ENCODE results near the gene UBAC2. TPM values are rescaled to one million over a fixed set of nuclear protein-coding genes. Genes with fewer than 3 reads are reported as not detected.
A peak's percentile ranks its signal among the peaks of the same experiment; 100 is the strongest.

UBAC2 gene
- total RNA-seq, 1 donor from 2014 or later, result 36.2 TPM

DNA sequence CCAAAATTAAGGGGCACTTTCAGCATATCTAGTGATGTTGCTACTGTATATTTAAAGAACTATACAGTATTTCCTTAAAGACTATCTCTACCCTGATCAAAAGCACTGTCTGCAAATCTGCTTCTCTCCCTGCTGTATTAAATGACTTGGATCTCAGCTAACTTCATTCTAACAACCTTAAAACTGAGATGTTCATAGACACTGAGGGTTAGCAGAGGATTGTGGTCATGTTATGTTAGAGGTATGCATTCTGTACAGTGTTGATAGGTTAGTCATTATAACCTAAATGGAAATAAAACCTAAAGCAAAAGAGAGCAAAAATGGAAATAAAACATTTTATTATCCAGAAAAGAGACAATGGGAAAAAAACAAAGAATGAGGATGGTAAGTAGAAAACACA lies 96.7 kb downstream of the UBAC2 start:
- DNase-seq, result no peak

- DNase-seq, result no peak
Measured at GRCh38 chr13:99298056-99298455, 97.4 kb downstream of the UBAC2 start.

GRCh38 chr13:99299256-99299919 lies 98.7 kb downstream of the UBAC2 start:
- no peak for DNase-seq

- no peak for DNase-seq
Measured at GRCh38 chr13:99299920-99300341, 99.3 kb downstream of the UBAC2 start.

DNA sequence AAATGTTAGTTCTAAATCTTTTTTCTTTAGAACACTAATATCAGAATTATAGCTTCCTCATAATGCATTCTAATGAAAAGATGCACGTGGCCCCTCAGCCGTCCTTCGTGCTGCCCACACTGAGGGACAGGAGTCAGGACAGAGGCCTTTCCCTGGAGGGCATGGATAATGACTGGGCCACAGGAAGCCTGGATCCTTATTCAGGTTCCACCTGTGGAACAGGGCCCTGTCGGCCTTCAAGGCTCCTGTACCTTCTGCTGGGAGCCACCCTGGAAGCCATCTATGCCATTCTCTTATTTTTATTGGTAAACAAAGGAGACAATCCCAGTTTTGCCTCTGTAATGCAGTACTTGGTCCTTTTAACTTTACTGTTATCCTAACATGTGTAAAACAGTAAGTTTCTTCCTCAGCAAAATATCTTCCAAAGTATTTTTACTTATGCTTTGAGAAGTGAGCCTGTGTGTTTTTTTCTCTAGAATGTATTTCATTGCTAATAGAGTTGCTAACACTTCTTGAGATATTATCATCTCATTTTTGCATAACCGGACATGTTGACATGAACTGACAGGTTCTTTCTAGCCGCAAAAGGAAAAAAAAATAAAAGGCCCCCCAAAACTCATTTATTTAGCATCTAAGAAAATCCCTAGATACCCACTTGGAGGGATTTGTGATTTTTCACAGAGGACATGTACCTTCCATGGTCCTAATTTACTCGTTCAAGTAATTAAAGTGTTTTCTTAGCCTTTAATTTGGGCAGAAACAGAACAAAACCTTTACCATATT lies 100.6 kb downstream of the UBAC2 start:
- DNase-seq, result no peak

- no peak for DNase-seq
Measured at GRCh38 chr13:99301913-99302636, 101.4 kb downstream of the UBAC2 start.

GRCh38 chr13:99302637-99303505 lies 102.2 kb downstream of the UBAC2 start:
- no peak for DNase-seq

DNA sequence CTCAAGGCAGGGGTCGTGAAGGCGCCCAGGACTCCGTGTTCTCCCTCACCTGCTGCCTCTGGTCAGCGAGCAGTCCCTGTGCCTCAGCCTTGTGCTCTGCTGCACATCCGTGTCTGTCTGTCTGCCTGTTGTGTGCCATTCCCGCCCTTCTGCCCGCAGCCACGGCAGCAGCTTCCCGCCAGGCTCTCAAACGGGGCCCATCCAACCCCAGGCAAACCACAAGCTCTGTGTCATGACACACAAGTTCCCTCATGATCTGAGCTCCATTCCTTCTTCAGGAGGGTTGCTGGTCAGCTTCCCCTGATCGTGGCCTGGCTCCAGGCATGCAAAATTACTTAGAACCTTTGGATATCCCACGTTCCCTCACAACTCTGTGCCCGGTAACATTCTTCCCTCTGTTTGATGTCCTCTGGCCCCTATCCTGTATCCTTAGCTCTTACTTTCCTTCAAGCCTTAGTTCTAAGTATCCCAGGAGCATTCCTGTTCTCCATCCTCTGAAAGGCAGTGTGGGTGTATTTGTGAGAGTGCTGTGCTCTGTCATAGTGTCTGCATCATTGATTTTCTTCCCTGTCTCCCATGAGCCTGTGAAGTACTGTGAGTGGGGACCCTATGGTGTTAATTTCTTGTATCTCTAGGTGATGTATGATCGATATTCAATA lies 103.3 kb downstream of the UBAC2 start:
- no peak for DNase-seq

DNA sequence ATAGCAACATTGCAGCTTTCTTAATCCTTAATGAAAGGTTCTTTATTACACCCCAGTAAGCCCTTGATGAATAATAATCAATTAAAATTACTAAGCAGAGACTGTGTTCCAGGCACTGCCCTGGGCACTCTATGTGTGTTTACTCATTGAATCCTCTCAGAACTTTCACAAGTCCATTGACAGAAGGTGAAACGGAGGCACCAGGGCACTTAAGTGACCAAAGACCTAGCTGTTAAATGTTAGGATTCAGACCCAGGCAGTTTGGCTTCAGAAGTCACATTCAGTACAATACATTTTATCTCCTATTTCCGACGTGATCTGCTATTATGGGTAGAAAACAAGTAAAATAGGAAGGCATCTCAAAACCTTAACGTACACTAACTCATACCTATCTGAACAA lies 103.9 kb downstream of the UBAC2 start:
- no peak for DNase-seq

DNA sequence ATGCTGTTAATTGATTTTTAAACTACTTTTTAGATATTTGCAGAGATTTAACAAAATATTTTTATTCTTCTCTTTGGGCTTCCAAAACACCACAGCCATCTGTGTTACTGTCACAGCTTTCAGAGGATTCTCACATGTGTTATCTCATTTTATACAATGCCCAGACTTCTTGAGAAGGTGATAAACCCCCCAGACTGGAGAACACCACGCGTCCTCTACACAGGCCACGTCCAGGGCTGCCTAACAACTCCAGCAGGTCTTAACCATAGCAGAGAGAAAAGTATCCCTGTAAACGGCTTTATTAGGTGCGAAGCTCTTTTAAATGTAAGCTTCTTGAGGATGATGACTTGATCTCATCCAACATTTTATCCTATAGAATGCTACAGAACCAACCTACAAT lies 104.5 kb downstream of the UBAC2 start:
- DNase-seq, result no peak

DNA sequence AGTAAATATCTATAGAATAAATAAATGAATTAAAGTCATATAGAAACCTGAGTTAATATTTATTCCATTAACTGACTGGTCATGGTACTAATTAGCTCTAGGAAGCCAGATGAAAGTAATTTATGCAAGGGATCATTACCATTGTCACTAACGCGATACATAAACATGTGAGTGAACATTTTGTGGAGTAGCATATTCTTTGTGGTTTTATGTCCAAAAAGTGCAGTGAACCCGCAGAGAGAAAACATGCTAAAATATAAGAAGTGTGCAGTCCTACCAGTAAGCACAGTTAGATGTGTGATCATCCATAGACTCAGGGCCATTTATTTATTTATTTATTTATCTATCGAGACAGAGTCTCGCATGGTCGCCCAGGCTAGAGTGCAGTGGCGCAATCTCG lies 104.9 kb downstream of the UBAC2 start:
- DNase-seq, result no peak

- no peak for DNase-seq
Measured at GRCh38 chr13:99307247-99307646, 106.6 kb downstream of the UBAC2 start, which contains the start of gene GPR183. GPR183 (minus strand) TSS chr13:99307399; CDS start chr13:99296145, 11,254 bp downstream.

DNA sequence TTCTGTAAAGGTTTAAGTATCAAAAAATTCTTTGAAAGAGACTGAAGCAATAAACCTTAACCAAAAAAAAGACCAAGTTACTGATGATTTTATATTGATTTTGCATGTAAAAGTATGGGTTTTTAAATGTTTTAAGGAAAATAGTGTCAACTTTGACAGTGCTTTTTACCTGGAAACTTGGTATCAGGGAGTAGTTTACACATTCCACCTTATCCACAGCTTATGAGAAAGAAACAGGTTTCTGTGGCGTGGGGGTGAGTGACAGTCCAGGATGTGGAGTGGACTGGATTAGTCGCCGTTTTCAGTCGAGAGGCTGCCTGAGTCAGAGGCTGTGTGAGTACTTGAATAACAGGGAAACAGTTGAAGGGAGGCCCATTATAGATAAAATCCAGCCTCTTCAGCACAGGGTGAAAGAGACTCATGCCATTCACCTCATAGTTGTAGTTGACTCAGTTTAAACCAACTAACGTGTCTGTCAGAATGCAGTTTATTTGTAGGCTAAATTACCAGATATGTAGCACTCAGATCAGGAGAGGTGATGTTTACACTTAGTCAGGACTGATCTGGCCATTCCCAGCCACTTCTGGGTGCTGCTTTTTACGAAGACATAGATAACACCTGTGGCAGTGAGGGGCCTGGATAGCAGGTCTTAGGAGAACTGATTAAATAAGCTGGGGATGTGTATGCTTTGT lies 107.1 kb downstream of the UBAC2 start:
- no peak for DNase-seq

DNA sequence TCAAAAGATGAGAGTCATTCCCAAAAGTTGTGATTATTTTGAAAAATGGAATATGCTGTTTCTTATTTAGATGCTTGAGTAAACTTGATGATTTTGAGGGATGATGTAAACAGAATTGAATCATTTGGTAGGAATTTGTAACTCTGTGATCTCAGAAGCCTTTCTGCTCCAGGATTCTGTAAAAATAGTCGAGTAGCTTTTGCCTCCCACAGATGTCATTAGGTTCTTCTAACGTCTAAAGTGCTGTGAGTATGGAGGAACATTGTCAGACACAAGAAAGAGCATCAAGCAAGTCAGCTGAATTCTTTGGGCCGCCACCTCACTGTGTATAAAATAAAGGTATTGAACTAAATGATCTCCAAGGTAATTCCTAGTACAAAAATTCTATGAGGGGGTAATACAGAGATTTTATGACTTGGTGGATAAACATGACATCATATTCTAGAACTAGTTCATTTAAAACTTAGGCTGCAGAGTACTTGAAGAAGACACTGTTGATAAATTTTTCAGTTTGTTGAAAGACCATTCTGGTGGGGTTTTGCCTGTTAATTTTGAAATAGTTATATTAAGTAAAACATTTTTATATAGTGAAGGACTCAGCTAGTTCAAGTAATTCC lies 107.9 kb downstream of the UBAC2 start:
- no peak for DNase-seq

DNA sequence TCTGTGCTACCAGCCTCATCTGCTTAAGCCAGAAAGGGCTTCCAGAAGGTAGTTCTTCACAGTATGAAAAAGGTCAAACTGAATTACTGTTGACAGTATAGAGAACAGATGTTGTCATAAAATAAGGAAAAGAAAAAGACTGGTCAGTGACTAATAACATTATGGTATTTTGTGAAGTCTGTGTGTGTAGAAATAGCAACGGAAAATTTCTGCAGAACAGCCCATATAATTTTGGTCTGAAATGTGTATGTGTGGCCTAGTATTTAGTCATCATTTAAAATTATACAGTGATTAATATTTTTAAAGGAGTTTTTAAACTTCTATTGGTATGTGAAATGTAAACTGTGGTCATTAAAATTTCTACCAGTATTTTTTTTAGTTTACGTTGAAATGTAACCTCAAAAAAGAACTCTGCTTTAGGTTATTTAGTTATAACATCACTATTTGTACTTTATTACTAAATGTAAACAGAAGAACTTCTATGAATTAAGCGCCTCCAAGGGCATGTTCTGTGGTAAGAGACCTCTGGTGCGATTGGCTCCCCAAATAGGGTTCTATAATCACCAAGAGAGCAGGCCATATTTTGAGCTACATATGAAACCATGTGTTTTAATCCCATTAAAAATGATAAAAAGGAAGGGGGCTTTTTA lies 109.9 kb downstream of the UBAC2 start:
- no peak for DNase-seq

DNA sequence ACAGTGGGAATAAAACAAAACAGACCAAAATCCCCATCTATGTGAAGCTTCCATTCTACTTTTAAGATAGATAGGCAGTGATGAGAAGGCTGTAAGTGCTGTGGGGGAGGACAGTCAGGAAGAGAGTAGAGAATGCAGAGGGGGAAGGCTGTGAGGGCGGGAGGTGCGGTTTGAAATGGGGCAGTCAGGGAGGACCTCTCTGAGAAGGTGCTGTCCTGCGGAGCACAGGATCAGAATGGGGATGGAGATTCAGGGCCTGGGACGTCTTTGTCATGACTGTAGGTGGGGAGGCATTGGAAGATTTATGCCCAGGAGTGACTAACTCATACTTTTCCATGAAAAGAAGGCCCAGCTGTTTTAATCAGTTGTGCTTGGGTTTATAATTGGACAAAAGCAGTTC lies 110.5 kb downstream of the UBAC2 start:
- no peak for DNase-seq

DNA sequence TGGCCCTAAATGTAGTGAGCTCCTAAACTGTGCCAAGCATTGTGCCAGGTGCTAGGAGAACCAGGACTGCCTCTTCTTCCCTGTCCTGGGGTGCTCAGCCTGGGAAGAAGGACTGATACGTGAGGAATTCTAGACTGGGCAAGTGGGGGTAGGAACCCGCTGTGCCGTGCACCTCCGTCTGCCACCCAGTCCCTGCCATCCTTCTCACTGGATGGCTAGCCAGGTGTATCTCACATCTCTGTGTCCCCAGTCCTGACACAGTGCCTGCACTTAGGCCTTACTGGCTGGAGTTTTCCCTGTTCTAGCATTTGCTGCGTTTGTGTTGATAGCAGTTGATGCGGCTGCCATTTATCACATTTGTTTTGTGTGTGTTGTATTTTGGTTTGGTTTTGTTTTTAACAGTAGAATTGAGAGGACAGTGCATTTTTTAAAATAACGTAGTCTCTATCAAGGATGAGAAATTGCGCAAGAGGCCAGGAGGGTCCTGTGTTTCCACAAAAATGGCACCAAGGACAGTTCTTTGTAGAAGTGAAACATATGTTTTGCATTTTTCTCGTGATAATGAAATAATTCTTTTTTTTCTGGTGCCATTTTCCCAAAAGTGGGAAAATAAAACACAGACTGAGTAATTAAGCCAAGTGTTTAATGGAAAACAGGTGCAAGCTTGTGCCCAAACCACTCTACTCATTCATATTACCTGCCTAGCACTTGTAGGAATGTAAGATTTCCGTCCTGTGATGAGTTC lies 111.3 kb downstream of the UBAC2 start:
- no peak for DNase-seq

- peak; percentile 36 for DNase-seq
Measured at GRCh38 chr13:99312493-99312883, 111.8 kb downstream of the UBAC2 start.

- no peak for DNase-seq
Measured at GRCh38 chr13:99313501-99313900, 112.8 kb downstream of the UBAC2 start.

Data from occipital lobe (tissue), 2 donors.